Ishikawa (cell line): ENCODE data around the gene SLC25A34.

Source experiments
- CEBPB ChIP-seq: IDR thresholded peaks from 2 replicates; pipeline ENCODE4 v1.6.1; 2012
- CREB1 ChIP-seq: IDR thresholded peaks from 2 replicates; pipeline ENCODE4 v1.6.1; 2012; ENCODE audit warnings: low read depth
- EGR1 ChIP-seq: IDR thresholded peaks from 2 replicates; pipeline ENCODE4 v1.6.1; 2012
- EP300 ChIP-seq: IDR thresholded peaks from 2 replicates; pipeline ENCODE4 v1.6.1; 2012; ENCODE audit warnings: borderline replicate concordance
- FOXM1 ChIP-seq: IDR thresholded peaks from 2 replicates; pipeline ENCODE4 v1.6.1; 2012; ENCODE audit warnings: low read depth, borderline replicate concordance
- NFIC ChIP-seq: IDR thresholded peaks from 2 replicates; pipeline ENCODE4 v1.6.1; 2012
- RAD21 ChIP-seq: IDR thresholded peaks from 2 replicates; pipeline ENCODE4 v1.6.1; 2012; ENCODE audit warnings: low read depth
- TAF1 ChIP-seq: IDR thresholded peaks from 2 replicates; pipeline ENCODE4 v1.6.1; 2012; ENCODE audit warnings: low read depth, mild to moderate bottlenecking
- TCF12 ChIP-seq: IDR thresholded peaks from 2 replicates; pipeline ENCODE4 v1.6.1; 2012; ENCODE audit warnings: low read depth
- TEAD4 ChIP-seq: IDR thresholded peaks from 2 replicates; pipeline ENCODE4 v1.6.1; 2012
- YY1 ChIP-seq: IDR thresholded peaks from 2 replicates; pipeline ENCODE4 v1.6.1; 2012; ENCODE audit warnings: low read depth
- ZBTB7A ChIP-seq: IDR thresholded peaks from 2 replicates; pipeline ENCODE4 v1.6.1; 2012; ENCODE audit warnings: low read depth
- TF ChIP-seq, protein P1 (sequence below): IDR thresholded peaks from 2 replicates; pipeline ENCODE4 v1.6.1; 2012
- TF ChIP-seq, protein P2 (sequence below): IDR thresholded peaks from 2 replicates; pipeline ENCODE4 v1.6.1; 2012; ENCODE audit warnings: low read depth, mild to moderate bottlenecking
- TF ChIP-seq, protein P3 (sequence below): IDR thresholded peaks from 2 replicates; pipeline ENCODE4 v1.6.1; 2012

Gene SLC25A34

DNA sequence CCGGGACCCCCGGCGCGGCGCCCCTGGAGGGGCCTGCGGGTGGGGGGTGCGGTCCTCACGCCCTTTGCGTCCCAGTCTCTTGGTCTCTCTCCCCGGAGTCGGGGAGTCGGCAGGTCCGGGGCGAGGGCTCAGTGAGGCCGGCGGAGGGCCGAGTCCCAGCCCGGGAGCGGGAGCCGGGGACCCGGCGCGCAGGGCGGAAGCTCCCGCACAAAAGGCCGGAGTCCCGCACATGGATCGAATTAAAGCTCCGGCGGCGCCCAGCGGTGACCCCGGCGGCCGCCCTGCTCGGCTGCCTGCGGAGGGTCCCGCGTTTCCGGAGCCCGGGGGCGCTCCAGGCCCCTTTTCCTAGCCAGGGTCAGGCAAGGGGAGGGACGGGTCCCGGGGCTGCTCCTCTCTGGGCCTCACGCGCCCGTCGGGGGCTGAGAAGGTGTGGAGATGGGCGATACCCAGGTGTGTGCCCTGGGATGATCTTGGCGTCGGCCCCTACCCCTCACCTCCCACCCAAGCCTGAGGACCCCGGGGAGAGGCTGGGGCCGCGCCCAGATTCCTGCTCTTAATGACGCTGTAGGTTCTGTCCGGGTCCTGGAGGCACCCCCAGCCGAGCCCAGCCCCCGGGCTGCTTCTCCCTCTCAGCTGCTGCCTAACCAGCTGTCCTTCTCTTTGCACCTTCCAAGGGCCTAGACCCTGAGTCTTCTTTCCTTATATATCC lies 23.0 kb downstream of the SLC25A34 start:
- TF ChIP-seq YY1 (no peak), EGR1 (no peak), TAF1 (peak; percentile 28; the same call in 1 of the 2 replicates), ZBTB7A (peak; percentile 83)
- TF ChIP-seq, protein P1, sequence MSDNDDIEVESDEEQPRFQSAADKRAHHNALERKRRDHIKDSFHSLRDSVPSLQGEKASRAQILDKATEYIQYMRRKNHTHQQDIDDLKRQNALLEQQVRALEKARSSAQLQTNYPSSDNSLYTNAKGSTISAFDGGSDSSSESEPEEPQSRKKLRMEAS, result 0 out of 2 replicates have a peak, but pooled peaks have one; percentile 24

DNA sequence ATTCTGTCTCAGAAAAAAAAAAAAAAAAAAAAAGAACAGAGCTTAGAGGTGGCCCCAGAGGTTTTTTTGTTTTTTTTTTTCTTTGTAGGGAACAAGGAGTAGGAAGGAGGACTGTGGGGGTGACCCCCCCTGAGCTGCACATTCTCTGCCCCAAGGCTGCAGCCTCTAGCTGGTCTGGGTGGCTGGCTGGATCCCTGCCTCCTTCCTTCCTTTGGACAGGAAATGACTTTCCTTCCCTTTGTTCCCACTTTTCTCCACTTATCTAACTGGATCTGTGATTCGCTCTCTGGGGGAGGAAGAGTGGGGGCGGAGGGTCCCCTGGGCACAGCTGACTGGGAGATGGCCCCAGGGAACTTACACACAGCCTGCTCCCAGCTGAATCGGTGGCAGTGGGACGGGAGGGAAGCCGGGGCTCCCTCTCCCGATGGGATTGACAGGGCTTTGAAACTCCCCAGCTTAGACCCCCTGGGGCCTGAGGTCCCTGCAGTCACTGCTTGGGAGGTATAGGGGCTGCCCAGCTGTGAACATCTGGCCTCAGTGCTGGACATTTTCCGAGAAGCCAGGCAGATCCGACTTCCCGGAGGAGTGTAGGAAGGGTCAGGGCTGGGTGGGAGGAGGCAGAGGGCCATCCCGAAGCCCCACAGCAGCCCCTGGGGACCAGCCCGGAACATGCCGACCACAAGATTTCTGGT lies 24.6 kb downstream of the SLC25A34 start:
- TF ChIP-seq TEAD4, result no peak
- TF ChIP-seq, protein P2, sequence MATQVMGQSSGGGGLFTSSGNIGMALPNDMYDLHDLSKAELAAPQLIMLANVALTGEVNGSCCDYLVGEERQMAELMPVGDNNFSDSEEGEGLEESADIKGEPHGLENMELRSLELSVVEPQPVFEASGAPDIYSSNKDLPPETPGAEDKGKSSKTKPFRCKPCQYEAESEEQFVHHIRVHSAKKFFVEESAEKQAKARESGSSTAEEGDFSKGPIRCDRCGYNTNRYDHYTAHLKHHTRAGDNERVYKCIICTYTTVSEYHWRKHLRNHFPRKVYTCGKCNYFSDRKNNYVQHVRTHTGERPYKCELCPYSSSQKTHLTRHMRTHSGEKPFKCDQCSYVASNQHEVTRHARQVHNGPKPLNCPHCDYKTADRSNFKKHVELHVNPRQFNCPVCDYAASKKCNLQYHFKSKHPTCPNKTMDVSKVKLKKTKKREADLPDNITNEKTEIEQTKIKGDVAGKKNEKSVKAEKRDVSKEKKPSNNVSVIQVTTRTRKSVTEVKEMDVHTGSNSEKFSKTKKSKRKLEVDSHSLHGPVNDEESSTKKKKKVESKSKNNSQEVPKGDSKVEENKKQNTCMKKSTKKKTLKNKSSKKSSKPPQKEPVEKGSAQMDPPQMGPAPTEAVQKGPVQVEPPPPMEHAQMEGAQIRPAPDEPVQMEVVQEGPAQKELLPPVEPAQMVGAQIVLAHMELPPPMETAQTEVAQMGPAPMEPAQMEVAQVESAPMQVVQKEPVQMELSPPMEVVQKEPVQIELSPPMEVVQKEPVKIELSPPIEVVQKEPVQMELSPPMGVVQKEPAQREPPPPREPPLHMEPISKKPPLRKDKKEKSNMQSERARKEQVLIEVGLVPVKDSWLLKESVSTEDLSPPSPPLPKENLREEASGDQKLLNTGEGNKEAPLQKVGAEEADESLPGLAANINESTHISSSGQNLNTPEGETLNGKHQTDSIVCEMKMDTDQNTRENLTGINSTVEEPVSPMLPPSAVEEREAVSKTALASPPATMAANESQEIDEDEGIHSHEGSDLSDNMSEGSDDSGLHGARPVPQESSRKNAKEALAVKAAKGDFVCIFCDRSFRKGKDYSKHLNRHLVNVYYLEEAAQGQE, result no peak
- no peak for TF ChIP-seq EP300
- no peak for TF ChIP-seq ZBTB7A
- TF ChIP-seq TAF1, result no peak
- TF ChIP-seq CREB1, result no peak
- no peak for TF ChIP-seq NFIC
- no peak for TF ChIP-seq FOXM1
- TF ChIP-seq RAD21, result no peak
- no peak for TF ChIP-seq EGR1
- TF ChIP-seq TCF12, result no peak

DNA sequence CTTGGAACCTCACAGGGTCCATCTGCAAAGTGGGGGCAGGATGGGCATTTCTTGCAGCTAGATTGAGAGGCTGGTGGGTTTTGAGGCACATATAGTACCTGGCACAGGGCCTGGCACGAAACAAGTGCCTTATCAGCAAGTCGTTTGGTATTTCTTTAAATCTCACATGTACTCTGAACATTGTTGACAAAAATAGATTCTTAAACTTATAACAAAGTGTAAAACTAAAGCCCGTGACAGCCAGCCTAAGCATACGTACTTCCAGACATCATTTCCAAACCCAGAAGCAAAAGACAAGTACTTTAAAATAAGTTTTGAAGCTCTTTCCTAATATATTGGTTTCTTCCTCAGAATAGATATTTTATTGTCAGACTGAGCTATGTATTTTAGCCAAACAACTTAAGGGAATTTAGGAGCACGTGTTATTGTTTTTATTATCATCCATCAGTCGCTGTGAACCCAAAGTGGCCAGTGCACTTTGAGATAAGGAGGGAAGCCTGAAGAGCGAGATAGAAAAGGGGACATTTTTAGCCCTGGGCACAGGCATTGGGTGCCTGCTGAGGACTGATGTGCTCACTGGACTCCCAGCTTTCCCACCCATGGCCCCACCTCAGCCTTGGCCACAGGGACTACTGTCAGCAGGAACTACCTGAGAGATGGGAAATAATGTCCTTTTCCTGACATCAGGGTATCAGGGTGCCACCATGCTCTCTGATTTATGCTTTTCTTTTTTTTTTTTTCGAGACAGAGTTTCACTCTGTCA lies 25.5 kb downstream of the SLC25A34 start:
- TF ChIP-seq, protein P2, result no peak
- TF ChIP-seq EGR1 (no peak), YY1 (no peak), FOXM1 (no peak), EP300 (no peak), TCF12 (no peak), NFIC (no peak)
- TF ChIP-seq, protein P3, sequence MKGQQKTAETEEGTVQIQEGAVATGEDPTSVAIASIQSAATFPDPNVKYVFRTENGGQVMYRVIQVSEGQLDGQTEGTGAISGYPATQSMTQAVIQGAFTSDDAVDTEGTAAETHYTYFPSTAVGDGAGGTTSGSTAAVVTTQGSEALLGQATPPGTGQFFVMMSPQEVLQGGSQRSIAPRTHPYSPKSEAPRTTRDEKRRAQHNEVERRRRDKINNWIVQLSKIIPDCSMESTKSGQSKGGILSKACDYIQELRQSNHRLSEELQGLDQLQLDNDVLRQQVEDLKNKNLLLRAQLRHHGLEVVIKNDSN, result no peak

DNA sequence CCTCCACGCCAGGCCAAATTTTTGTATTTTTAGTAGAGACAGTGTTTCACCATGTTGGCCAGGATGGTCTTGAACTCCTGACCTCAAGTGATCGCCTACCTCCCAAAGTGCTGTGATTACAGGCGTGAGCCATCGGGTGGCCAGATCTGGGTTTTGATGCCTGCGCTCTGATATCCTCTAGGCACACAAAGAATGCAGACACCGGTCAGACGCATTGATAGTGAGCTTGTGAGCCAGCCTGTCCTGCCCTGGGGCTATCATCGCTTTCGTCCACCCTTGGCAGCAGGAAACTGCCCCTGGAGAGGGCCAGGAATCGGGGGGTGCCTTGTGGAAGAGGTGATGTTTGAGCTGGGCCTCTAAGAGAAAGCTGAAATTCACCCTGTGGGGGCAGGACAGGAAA lies 26.5 kb downstream of the SLC25A34 start:
- TF ChIP-seq, protein P2, result no peak
- TF ChIP-seq TEAD4, result no peak
- TF ChIP-seq, protein P3, result no peak
- TF ChIP-seq FOXM1, result no peak
- no peak for TF ChIP-seq EP300
- no peak for TF ChIP-seq EGR1
- TF ChIP-seq, protein P1, result no peak
- TF ChIP-seq ZBTB7A, result no peak
- TF ChIP-seq TCF12, result no peak
- no peak for TF ChIP-seq NFIC
- TF ChIP-seq RAD21, result no peak
- TF ChIP-seq CEBPB, result no peak
- no peak for TF ChIP-seq TAF1
